ENCODE measurements around the gene SUFU. TPM values are rescaled to one million over a fixed set of nuclear protein-coding genes. Genes with fewer than 3 reads are reported as not detected.

Gene SUFU
- total and polyA plus RNA-seq, 4 donors = 1.8 to 3.8 (median 2.9) TPM

GRCh38 chr10:102595293-102595692 lies 91.5 kb downstream of the SUFU start:
- Histone ChIP-seq H3K9ac (ENCODE audit: low read depth in 1 of 2, low read length in 2 of 2) (no peak overlapping the region), H3K4me3 (ENCODE audit: low read depth in 1 of 3, low read length in 3 of 3) (no peak overlapping the region), H3K27ac (ENCODE audit: low read depth in 1 of 2, low read length in 2 of 2) (no peak overlapping the region), H3K9me3 (ENCODE audit: control insufficient read depth in 4 of 4, low read length in 3 of 4) (no peaks in the 10 kb centered on the region), H3K36me3 (ENCODE audit: control insufficient read depth in 4 of 4, insufficient read depth in 3 of 4, low read depth in 1 of 4, low read length in 3 of 4) (no peaks in the 10 kb centered on the region), H3K4me1 (ENCODE audit: control insufficient read depth in 4 of 4, insufficient read depth in 4 of 4, low read length in 3 of 4) (peaks cover 16 to 32% (median 23%) of the 10 kb centered on the region in 4 donors), H3K27me3 (ENCODE audit: control insufficient read depth in 4 of 4, insufficient read depth in 4 of 4, low read length in 3 of 4) (no peaks in the 10 kb centered on the region)
- WGBS = 55% methylated on average over 2 of the region's 2 CpGs
- TF ChIP-seq FOXA1 (IDR thresholded peaks at IDR 0.05) (no peak), ATF3 (IDR thresholded peaks at IDR 0.05) (no peak), RAD21 (IDR thresholded peaks at IDR 0.05) (peak; percentile 45 to 52), CTCF (IDR thresholded peaks at IDR 0.05; ENCODE audit: low read depth, low read length, missing input control) (no peak)
- DNase-seq (ENCODE audit: low spot score) = no peak

GRCh38 chr10:102595897-102596296 lies 92.1 kb downstream of the SUFU start:
- Histone ChIP-seq H3K27ac (ENCODE audit: low read depth in 1 of 2, low read length in 2 of 2) (peak overlapping the region in 1 of 2 donors; percentile 94), H3K36me3 (ENCODE audit: control insufficient read depth in 4 of 4, insufficient read depth in 3 of 4, low read depth in 1 of 4, low read length in 3 of 4) (peaks cover 0 to under 1% (median 0%) of the 10 kb centered on the region in 4 donors), H3K9me3 (ENCODE audit: control insufficient read depth in 4 of 4, low read length in 3 of 4) (no peaks in the 10 kb centered on the region), H3K27me3 (ENCODE audit: control insufficient read depth in 4 of 4, insufficient read depth in 4 of 4, low read length in 3 of 4) (no peaks in the 10 kb centered on the region), H3K9ac (ENCODE audit: low read depth in 1 of 2, low read length in 2 of 2) (no peak overlapping the region), H3K4me1 (ENCODE audit: control insufficient read depth in 4 of 4, insufficient read depth in 4 of 4, low read length in 3 of 4) (peaks cover 16 to 32% (median 23%) of the 10 kb centered on the region in 4 donors), H3K4me3 (ENCODE audit: low read depth in 1 of 3, low read length in 3 of 3) (no peak overlapping the region)
- TF ChIP-seq CTCF (IDR thresholded peaks at IDR 0.05; ENCODE audit: low read depth, low read length, missing input control) = no peak
- no peak for TF ChIP-seq RAD21 (IDR thresholded peaks at IDR 0.05)
- no peak for TF ChIP-seq MAX (IDR thresholded peaks at IDR 0.05)
- TF ChIP-seq EGR1 (IDR thresholded peaks at IDR 0.05; ENCODE audit: low read depth in 2 of 2) = no peak
- no peak for TF ChIP-seq SP1 (IDR thresholded peaks at IDR 0.05)
- no peak for TF ChIP-seq JUND (IDR thresholded peaks at IDR 0.05)
- TF ChIP-seq ZBTB33 (IDR thresholded peaks at IDR 0.05) = no peak
- TF ChIP-seq YY1 (IDR thresholded peaks at IDR 0.05) = no peak
- no peak for TF ChIP-seq ATF3 (IDR thresholded peaks at IDR 0.05)
- TF ChIP-seq RXRA (IDR thresholded peaks at IDR 0.05) = no peak
- no peak for TF ChIP-seq NR2F2 (IDR thresholded peaks at IDR 0.05)
- no peak for TF ChIP-seq TAF1 (conservative IDR thresholded peaks at IDR 0.05)
- TF ChIP-seq FOXA1 (IDR thresholded peaks at IDR 0.05) = no peak
- TF ChIP-seq HNF4G (IDR thresholded peaks at IDR 0.05) = no peak
- DNase-seq (ENCODE audit: low spot score) = no peak
- 96% methylated on average over 4 of the region's 4 CpGs for WGBS
